GM12873 (cell line): ENCODE data around the gene C11orf91.

Source experiments
- CTCF ChIP-seq: IDR thresholded peaks from 2 replicates; pipeline ENCODE4 v1.5.1; 2012; ENCODE audit warnings: low read depth, mild to moderate bottlenecking, moderate library complexity, low read length, control low read depth; ENCODE audit not compliant: insufficient read depth; ENCODE audit errors: missing control alignments

The C11orf91 gene

DNA sequence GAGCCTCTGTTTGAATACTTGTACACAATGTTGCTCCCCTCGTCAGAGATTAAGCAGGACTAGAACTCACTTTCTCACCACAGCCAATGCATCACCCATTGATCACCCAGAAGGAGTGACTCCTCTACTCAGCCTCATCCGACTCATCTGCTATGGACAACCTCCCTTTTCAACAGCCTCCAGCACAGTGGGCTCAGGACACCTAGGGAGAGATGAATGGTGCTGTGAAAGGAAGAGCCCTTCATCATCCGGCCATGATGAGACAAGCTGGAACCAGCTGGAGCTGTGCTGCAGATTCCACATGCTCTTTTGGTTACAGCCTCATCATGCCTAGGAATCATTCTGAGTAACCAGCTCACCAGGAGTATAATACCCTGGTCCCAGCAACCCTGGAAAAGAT lies 15.5 kb downstream of the C11orf91 start:
- TF ChIP-seq CTCF, result no peak

DNA sequence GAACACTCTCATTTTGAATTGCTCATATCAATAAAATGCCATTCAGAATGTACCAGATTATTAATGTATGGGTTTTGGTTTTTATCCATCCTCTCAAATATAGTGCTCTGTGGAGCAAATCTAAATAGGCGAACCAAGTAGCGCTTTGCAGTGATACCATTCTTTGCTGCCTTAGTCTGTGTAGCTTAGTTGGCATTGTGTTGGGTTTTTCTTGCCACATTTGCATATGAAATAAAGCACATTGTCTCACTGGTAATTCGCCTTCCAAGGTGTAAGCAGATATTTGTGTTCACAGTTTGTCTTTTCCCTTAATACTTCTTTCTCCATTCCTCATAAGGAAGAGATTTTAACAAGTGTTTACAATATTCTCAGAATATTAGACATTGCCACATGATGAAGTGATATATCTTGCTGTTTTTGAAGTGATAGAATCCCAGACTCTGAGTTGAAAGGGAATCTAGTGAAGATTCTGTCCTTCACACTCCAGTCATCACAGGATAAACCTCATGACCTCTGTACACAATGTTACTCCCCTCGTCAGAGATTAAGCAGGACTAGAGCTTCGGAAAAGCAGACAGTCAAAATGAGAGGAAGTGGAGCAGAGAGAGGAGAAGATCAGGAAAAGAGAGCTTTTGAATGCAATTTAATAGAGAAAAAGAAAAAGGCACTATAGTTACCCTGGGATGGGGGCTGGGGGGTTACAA lies 16.5 kb downstream of the C11orf91 start:
- no peak for TF ChIP-seq CTCF

GRCh38 chr11:33682446-33682845 lies 18.2 kb downstream of the C11orf91 start:
- no peak for TF ChIP-seq CTCF

- TF ChIP-seq CTCF, result no peak
Measured at GRCh38 chr11:33682019-33682418, 18.6 kb downstream of the C11orf91 start.

DNA sequence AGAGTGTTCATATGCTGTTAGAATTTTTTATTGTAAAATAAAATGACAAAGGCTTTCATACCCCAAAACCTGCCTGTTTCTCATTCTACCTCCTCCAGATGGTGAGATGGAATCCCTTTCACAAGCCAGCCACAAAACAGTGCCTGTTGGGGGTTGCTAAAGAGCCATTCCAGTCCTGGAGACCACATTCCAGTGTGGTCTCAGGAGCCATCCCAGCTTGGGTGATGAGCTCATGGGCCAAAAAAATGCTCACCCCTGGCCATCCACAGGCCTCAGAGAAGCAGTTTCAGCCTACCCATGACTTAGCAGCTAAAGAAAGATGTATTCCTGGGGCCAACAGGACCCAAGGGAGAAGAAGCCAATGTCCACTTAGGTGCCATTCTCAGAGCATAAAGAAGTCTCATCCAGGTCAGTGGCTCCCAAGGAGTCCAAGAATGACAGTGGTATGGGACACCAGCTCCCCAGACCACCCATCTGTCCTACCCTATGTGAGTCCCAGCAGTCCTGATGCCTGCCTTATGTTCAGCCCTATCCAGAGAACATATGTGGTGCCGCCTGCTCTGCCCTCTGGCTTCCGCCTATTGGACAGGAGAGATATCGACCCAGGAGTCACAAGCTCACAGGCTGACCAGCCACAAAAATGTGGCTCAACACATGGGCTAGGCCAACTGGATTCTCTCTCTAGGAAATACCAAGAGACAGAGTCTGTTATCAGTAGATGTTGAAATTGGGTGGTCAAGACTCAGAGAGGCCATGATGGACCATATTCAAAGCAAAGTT lies 26.4 kb downstream of the C11orf91 start:
- no peak for TF ChIP-seq CTCF

DNA sequence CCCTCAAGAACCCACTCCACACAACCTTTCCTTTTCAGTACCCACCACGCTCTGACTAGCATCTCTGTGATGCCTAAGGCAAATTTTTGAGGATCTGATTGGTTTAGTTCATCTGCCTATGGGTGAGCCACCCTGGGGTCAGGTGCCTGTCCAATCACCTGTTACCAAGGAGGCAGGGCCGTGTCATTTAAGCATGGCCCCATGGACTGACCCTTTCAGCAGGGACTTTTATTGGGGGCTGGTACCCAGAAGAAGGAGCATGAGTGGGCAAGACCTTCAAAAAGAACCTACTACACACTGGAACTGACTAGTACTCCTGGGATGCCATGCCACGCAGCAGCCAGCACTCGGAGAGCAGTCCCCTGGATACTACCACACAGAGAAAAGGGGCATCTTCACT lies 28.4 kb downstream of the C11orf91 start:
- TF ChIP-seq CTCF, result no peak

DNA sequence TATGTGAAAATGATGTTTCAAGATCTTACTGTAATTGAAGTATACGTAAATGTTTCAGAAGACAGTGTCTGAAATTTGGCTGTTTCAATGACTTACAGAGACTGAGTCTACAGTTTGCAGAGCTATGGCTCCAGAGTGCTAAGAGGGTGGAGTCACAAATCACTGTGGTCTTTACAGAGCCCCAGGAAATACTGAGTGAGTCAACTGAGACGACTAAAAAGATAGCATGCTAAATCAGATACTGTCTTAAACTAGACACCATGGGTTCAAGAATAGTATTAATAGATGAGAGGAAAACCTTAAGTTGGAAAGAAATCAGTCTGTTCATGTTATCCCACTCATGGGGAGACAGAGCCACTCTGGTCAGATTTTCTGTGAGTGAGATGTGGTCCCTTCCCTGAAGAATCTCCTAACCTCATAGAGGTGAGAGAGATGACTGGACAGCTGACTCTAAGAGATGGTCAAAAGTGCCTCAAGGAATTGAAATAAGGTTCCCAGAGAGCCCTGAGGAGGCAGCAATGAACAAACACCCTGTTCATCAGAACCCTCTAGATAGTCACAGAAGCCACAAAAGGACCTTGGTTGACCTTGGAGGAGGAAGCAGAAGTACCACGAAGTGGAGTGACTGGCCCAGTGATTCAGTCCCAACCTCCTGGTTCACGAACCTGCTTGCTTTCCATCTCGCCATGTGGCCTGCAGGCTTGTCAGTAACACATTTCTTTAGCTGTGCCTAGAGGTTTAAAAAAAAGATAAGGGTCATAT lies 30.2 kb downstream of the C11orf91 start:
- no peak for TF ChIP-seq CTCF
